Measurements from ENCODE around the gene ATF7IP2. TPM values are rescaled to one million over a fixed set of nuclear protein-coding genes. Genes with fewer than 3 reads are reported as not detected.

The ATF7IP2 gene
- total and polyA plus RNA-seq, 2 of the 13 experiments (the other 11 are each of a cell fraction or from before 2014, with no cell fraction given): 117 to 217 TPM

DNA sequence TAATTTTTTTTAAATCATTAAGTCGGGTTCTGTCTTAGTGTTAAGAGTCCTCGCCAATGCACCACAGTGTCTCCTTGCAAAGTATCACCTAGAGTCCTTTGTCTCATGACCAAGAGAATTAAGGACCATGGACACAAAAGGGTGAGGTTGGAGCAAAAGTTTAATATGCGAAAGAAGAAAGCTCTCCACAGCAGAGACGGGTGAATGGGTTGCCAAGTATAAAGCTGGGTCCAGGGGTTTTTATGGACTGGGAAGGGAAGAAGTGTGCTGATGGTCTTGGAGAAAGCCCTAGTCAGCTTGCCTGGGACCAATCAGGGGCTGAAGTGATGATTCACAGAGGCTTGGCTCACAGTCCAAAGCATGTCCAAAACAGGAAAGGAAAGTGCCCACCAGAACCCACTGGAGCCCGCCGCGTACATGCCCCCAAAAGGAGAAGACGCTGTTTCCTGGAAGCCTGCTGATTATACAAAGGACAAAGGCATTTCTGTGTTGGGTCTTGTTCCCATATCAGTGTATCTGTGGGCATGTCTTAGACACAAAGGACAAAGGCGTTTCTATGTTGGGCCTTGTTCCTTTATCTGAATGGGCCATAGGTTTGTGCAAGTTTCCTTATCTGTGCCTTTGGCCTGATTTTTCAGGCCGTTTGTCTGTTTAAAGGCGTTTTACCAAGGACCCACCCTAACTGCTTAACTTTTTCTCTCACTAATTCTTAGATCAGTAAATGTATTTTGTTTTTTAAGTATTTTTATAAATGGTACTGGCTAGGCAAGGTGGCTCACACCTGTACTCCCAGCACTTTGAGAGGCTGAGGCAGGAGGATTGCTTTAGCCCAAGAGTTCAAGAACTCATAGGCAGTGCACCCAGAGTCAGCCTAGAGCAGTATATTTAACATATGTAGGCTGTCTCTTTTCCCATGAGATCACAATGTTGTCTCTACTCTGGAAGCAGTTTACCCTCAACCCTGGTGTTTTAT lies 28.7 kb upstream of the ATF7IP2 start (continued):
- 0 out of 2 replicates have a peak, but pooled peaks have one; percentile 22 for TF ChIP-seq ZNF281 (CRISPR knock-in tag; IDR thresholded peaks at IDR 0.05; ENCODE audit: borderline replicate concordance)
- TF ChIP-seq ISX (CRISPR knock-in tag; conservative IDR thresholded peaks at IDR 0.05): no peak
- TF ChIP-seq NPAS2 (CRISPR knock-in tag; IDR thresholded peaks at IDR 0.05; ENCODE audit: borderline replicate concordance): no peak
- no peak for TF ChIP-seq HNRNPUL1 (IDR thresholded peaks at IDR 0.05; ENCODE audit: low read depth, low read length)
- no peak for TF ChIP-seq ZNF326 (CRISPR knock-in tag; IDR thresholded peaks at IDR 0.05; ENCODE audit: borderline replicate concordance)
- no peak for TF ChIP-seq TCF12 (IDR thresholded peaks at IDR 0.05)
- TF ChIP-seq TCF12 (CRISPR knock-in tag; IDR thresholded peaks at IDR 0.05): no peak
- no peak for TF ChIP-seq MEF2D (CRISPR knock-in tag; IDR thresholded peaks at IDR 0.05)
- peak; percentile 43 for TF ChIP-seq ZFX (CRISPR knock-in tag; IDR thresholded peaks at IDR 0.05; ENCODE audit: low read depth)
- no peak for TF ChIP-seq ZNF775 (CRISPR knock-in tag; IDR thresholded peaks at IDR 0.05; ENCODE audit: borderline replicate concordance)
- TF ChIP-seq ZNF274 (CRISPR knock-in tag; IDR thresholded peaks at IDR 0.05): no peak
- TF ChIP-seq, protein P1, sequence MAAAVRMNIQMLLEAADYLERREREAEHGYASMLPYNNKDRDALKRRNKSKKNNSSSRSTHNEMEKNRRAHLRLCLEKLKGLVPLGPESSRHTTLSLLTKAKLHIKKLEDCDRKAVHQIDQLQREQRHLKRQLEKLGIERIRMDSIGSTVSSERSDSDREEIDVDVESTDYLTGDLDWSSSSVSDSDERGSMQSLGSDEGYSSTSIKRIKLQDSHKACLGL (CRISPR knock-in tag; IDR thresholded peaks at IDR 0.05): no peak
- TF ChIP-seq ATM (IDR thresholded peaks at IDR 0.05; ENCODE audit: borderline replicate concordance): no peak
- TF ChIP-seq ZNF224 (CRISPR knock-in tag; IDR thresholded peaks at IDR 0.05): no peak
- TF ChIP-seq KAT8 (CRISPR knock-in tag; IDR thresholded peaks at IDR 0.05): no peak; the same call in 1 of the 2 replicates
- TF ChIP-seq DNMT3B (CRISPR knock-in tag; conservative IDR thresholded peaks at IDR 0.05): no peak
- TF ChIP-seq ZNF430 (CRISPR knock-in tag; IDR thresholded peaks at IDR 0.05): no peak
- TF ChIP-seq ZNF572 (CRISPR knock-in tag; IDR thresholded peaks at IDR 0.05): no peak
- TF ChIP-seq, protein P2, sequence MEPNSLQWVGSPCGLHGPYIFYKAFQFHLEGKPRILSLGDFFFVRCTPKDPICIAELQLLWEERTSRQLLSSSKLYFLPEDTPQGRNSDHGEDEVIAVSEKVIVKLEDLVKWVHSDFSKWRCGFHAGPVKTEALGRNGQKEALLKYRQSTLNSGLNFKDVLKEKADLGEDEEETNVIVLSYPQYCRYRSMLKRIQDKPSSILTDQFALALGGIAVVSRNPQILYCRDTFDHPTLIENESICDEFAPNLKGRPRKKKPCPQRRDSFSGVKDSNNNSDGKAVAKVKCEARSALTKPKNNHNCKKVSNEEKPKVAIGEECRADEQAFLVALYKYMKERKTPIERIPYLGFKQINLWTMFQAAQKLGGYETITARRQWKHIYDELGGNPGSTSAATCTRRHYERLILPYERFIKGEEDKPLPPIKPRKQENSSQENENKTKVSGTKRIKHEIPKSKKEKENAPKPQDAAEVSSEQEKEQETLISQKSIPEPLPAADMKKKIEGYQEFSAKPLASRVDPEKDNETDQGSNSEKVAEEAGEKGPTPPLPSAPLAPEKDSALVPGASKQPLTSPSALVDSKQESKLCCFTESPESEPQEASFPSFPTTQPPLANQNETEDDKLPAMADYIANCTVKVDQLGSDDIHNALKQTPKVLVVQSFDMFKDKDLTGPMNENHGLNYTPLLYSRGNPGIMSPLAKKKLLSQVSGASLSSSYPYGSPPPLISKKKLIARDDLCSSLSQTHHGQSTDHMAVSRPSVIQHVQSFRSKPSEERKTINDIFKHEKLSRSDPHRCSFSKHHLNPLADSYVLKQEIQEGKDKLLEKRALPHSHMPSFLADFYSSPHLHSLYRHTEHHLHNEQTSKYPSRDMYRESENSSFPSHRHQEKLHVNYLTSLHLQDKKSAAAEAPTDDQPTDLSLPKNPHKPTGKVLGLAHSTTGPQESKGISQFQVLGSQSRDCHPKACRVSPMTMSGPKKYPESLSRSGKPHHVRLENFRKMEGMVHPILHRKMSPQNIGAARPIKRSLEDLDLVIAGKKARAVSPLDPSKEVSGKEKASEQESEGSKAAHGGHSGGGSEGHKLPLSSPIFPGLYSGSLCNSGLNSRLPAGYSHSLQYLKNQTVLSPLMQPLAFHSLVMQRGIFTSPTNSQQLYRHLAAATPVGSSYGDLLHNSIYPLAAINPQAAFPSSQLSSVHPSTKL (CRISPR knock-in tag; IDR thresholded peaks at IDR 0.05): peak; percentile 84
